COLO668 (cell line): ENCODE data around the gene PHOX2B.
A peak's percentile ranks its signal among the peaks of the same experiment; 100 is the strongest.
"Not testable (repeated sequence)": the region's sequence is repeated elsewhere in the genome, so short reads cannot be mapped to it uniquely, and the experiment has no call there.

Experiments
- DNase-seq: peaks from one replicate; lab custom pipeline; 2025; ENCODE audit not compliant: unreplicated experiment; lab: John Stamatoyannopoulos, UW

Gene PHOX2B

DNA sequence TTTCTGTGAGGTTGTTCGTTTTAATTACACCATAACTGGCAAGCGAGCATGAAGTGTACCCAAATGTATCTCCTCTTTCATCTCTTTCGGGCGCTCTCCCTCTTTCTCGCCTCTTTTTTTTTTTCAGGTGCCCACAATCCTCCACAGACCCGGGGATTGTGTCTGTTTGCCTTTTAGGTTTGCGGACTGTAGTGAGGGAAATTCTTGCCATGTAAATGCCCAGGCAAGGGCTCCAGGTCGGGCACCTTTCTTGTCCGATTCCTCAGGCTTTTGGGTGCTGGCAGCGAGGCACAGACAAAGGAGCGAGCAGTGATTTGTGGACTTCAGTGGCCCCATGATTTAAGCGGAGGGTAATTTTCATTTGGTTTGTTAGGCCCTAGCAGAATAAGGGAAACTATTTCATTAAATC, 1.1 kb upstream of the PHOX2B start:
- DNase-seq, result no peak

DNA sequence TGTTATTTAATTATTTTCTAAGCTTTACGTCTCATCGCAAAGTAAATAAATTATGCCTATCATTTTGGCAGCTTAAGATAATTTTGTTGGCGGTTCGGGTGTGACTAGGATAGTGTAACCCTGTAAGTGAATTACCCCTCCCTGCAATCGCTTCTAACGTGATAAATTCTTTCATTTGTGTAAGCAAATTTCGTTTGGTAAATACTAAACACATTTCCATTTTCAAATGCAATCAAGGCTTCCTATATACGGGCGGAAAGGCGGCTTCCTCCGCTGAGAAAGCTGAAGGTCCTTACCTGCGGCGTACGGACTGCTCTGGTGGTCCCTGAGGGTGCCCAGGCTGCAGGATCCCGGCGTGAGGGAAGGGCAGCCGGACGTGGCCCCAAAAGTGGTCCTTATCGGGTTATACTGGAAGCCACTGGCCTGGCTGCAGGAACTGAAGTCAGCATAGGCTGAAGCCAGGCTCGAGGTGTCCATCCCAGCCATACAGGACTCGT, 403 bp downstream of the PHOX2B start:
- DNase-seq, result no peak

DNA sequence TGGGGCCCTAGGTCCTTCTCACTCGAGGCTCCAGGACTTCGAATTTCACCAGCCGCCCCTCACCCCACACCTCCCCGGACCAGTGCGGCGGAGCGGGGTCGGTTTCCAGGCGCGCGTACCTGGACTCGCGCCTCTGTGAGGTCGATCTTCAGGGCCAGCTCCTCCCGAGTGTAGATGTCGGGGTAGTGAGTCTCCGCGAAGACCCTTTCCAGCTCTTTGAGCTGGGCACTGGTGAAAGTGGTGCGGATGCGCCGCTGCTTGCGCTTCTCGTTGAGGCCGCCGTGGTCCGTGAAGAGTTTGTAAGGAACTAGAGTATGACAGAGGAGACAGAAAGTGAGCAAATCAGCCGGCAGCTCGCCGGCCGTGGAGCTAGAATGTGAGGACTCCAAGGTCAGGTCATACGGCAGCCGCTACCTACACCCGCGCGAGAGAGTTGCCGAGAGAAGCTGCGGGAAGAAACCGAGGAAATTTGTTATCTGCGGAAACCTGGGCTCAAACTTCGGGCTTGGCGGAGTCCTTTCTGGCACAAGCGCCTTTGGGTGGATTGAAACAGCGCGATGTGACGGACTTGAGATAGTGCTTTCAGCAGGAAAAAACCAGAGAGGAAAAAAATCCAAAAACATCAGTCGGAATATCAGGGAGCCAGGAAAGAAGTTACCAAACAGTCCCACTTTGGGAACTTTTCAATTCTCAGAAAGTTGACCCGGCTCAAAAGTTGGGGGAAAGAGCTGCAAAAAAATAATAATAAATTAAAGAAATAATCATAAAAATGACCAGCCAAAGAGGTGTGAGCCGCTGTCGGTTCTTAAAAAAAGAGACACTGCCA, 1.1 kb downstream of the PHOX2B start:
- DNase-seq, result no peak

DNA sequence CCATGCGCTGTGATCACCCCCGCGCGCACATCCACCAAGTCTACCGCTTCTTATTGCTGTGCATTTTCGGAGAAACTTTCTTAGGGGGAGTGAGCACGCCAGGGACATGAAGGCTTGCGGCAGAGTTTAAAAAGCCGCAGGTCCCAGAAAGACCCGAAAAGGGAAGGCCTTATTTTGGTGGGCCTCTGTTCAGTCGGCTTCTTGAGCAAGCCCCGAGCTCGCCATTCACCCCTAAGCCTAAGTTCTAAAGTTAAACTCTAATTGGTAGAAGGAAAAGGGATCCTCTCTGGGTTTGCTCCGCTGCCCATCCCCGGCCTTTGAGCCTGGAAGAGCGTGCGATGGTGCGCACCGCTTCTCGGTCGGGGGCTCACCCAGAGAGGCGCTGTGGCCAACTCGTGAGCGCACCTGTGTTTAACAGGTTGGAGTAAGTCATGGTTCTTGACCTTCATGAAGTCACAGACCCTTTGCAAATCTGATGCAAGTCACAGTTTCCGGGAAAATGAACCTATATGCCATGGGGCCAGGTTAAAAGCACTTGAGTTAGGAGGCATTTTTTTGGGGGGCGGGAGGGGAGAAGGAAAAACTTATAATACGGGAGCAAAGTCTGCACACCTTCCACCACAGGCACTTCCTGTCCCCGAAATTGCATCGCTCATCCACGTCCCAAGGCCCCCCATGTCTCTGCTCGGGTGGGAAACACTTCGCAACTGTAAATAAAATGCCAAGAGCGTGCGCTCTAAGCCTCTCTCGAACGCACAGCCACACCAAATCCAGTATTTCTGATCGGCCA, 1.9 kb downstream of the PHOX2B start:
- no peak for DNase-seq

DNA sequence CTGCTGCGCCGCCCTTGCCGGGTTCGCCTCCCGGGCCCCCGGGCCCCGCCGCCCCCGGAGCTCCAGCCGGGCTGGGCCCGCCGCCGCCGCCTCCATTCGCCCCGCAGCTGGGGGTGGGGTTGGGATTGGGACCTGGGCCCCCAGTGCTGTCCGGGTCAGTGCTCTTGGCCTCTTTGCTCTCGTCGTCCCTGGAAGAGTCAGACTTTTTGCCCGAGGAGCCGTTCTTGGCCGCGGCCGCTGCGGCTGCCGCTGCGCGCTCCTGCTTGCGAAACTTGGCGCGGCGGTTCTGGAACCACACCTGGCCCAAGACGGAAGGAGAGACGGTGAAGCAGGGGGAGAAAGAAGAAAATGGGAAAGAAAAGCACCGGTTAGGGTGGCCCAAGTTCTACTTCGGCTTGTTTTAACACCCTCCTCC, 2.5 kb downstream of the PHOX2B start:
- peak; percentile 45 for DNase-seq

DNA sequence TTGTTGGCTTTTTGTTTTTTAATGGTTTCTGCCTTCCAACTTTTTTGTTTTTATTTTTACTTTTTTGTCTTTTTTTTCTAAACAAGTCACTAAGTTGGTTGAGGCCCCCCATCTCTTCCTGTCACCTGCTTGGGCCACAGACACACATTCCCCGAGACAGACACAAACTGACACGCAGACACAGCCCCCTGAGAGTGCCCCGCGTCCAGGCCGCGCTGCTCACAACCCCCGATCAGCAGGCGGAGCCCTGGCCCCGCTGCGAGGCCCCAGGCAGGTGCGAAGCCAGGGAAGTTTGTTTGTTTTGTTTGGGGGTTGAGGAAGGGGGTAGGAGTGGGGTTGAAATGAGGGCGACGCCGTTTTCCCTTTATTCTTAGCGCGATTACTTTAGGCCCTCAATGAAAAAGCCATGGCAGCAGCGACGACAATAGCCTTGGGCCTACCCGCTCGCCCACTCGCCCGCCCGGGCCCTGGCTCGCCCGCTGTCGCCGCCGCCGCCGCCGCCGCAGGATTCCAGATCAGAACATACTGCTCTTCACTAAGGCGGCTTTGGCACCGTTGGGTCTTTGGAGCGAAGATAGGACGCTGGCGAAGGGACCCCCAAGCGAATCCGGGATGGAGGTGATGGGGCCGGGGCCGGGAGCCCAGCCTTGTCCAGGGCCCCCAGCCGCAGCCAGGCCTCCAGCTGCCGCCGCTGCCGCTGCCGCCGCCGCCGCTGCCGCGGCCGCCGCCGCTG, 3.1 kb downstream of the PHOX2B start:
- DNase-seq, result peak; percentile 48

DNA sequence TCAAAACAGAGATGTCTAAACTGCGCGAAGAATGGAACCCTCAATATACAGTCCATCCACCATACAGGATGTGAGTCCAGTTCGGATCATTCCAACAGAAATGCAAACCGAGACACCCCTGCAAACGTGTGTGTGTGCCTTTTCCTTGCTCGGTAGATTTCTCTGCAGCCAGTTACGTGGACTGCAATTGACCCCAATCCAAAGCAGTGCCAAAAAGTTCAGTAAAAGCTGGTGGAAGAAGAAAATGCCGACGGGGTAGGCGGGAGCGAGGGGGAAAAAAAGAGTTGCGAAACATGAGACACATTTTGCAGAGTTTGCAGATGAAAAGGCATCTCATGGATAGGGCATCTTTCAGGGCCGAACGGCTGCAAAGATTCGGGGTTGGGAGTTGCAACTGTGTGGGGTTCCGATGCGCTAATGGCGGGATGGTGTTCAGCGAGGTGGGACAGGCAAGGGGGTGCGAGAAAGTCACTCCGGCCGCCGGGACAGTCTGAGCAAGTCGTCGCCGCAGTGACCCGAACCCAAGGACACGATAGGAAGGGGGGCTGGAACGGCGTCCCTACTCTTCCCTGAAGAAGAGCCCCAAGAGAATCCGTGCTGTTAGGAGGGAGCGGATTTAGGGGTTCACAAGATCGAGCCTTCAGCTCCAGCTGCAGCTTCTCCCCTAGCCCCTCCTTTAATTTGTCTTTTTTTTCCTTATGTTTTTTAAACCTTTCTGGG, 3.8 kb downstream of the PHOX2B start:
- DNase-seq, result no peak

DNA sequence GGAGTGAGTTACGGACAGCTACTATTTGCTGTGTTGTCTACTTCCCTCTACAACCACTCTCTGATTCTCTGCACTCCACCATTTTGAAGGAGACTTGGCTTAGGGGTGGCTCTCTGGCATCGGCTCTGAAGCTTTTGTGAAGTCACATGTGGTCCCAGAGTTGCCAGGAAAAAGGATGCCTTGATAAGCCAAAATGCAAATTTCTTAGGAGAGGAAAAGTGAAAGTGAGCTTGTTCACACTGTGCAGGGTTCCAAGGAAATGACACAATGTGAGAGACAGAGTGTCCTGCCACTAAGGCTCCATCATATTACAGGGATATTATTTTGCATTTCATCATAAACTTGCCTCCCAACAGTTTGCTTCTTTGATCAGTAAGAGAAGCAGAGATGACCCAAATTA, 7.2 kb downstream of the PHOX2B start:
- no peak for DNase-seq

DNA sequence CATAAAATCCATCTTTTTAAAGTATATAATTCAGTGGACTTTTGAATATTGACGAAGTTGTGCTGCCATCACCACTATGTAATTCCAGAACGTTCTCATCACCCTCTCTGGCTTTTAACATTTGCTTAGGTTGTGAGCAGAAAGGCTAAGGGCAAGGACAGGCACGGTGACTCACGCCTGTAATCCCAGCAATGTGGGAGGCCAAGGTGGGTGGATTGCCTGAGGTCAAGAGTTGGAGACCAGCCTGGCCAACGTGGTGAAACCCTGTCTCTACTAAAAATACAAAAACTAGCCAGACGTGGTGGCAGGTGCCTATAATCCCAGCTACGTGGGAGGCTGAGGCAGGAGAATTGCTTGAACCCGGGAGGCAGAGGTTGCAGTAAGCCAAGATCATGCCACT, 11.0 kb downstream of the PHOX2B start:
- not testable (repeated sequence) for DNase-seq

DNA sequence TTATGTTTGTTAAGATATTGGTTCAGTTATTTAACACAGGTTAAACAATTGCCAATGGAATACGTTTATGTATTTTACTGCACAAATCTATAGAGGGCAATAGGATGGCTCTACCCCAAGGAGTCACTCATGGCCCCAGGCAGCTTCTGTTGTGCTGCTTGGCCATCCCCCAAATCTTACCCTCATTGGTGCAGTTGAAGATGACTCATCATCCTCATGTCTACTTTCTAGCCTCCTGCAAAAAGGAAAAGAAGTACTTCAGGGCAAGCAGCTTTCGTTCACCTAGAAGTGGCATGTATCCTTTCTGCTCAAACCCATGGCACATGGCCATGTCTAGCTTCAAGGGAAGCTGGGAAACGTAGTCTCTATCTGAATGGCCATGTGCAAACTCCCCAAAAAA, 14.2 kb downstream of the PHOX2B start:
- DNase-seq, result no peak

DNA sequence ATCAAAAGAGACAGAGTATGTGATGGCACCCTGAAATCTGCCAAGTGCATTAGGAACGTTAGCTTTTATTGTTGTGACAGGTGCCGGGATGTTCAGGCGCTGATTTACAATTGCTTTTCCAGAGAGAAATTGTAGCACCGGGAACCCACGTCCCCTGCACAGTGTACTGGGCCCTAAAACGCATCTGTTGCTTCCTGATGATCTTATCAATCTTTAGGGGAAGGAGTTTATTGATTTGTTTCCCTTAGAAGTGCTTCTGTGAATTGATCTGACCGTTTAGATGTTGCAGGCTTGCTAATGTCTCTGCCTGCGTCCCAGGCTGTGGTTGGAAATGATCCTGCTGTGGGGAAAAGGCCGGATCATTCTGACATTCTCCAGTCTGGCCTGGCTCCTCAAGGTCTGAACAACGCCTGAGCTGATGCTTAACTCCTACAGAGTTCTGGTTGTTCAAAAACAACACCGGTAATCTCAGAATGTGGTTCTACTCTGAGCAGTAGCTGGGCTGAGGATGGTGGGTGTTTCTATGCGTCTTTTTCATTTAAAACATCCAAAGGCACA, 16.9 kb downstream of the PHOX2B start:
- DNase-seq, result no peak

DNA sequence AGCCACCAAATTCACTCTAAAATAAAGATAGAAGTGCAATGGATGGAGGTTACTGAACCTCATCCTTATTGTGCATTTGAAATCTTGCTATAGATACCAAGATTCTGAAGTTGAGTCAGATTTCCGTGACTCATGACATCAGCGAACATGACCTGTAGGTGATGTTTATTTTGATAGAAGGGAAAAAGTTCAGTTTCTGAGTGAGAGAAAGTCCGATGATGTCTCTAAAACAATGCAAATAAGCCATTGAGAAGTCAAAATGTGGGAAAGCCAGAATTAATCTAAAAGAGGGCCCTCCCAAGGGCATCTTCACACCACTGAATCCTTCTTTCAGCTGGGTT, 20.0 kb downstream of the PHOX2B start:
- DNase-seq, result no peak

DNA sequence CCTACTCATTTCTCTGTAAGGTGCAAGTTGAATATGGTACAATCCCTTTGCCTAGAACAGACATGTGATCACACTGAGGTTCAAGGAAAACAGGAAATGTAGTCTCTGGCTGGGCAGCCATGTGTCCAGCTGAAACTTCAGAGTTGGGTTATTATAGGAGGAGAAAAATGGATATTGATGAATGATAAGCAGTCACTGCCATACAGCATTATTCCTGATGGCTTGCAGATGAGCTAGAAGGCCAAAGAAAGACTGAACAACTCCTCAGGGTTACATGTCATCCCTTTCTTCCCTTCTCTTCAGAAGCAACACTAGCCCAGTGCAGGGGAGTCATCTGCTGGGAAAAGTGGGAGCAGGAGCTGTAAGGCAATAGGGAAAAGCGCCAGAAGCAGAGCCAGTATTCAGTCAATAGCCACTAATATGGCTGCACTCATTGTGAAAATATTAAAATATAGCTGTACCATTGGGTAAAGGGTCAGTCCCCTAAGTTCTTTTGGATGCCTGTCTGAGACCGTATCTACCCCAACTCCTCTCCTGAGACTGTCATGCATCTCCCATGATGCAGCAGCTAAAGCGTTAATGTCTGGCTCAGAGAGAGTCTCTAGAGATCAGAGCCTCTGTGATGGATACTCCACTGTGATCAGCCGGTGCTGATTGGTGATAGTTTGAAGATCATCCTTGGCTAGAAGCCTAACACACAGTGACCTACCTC, 20.5 kb downstream of the PHOX2B start:
- DNase-seq, result no peak

DNA sequence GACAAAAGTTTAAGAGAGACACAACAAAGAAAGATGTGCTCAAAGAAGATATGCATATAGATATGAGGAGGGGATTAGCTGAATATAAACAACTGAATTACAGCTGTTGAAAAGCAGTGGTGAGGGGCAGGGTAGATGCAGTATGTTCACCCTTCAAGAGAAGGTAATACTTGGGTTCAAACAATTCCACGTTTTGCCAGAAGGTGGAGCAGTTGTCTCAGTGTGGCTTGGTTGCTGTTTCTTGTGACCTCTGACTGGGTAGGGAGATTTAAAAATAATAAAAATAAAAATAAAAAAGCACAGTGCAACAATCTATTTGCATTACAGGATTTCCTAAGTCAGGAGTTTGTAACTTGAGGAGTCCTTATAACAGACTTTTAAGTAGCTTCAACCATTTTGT, 23.3 kb downstream of the PHOX2B start:
- no peak for DNase-seq

DNA sequence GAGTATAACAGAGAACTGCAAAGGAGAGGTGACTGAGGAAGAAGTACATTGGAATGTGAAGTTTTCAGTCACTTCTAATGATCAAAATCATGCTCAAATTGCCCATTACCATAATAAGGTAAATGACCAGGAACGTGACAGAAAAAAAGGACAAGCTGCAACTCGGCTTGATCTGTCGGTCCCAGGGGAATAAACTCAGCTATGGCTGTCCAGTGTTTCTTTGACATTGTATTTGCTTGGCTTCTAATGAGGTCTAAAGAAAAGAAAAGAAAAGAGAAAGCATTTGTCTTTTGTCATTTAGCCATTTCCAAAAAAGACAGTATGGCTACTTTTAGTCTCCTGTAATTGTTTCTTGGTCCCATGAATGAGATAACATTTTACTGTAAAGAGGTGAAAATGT, 25.2 kb downstream of the PHOX2B start:
- DNase-seq, result no peak

DNA sequence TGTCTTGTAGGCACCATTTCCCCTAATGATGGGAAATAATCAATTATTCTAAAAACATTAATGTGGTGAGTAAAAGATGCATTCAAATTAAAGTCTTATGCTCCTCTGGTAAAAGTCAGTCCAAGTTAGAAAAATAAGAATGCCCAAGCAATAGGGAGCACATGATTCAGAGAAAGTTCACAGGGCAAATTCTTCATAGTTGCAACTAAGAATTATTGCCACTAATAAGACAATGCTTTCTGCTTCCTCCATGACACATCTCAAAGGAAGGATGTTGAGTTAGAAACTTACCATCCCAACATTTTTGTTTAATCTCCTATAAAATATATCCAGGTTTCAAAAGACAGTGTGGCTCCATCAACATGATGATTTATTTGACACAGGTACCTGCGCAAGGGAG, 26.3 kb downstream of the PHOX2B start:
- DNase-seq, result no peak

DNA sequence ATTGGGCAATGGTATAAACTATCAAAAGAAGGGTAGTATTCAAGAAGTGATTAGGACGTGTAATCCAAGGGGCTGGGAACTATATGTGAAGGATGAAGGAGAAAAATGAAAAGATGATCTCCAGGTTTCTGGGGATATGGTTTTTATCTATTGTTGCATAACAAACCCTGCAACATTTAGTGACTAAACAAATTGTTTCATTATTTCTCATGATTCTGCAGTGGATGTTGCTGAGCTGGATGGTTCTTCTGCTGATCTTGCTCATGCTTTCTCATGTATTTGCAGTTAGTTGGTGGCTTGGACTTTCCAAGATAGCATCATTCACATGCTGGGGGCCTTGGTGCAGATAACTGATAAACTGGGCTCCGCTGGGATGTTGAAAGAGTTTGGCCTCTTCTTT, 29.1 kb downstream of the PHOX2B start:
- no peak for DNase-seq

DNA sequence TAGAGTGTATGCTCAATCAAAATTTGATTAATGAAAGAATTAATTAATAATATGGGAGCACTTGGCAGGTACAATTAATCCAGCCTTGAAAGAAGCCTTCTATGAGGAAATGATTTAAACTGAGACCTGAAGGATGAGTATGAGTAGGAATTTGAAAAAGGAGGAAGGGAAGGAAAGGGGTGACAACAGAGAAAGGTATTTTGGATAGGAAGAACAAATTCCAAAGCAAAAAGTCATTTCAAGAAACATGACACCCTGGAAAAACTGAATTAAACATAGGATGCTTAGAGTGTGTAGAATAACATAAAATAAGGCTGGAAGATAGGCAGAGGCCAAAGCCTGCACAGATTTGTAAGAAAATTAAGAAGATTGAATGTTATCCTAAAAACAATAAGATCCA, 29.6 kb downstream of the PHOX2B start:
- DNase-seq, result no peak

DNA sequence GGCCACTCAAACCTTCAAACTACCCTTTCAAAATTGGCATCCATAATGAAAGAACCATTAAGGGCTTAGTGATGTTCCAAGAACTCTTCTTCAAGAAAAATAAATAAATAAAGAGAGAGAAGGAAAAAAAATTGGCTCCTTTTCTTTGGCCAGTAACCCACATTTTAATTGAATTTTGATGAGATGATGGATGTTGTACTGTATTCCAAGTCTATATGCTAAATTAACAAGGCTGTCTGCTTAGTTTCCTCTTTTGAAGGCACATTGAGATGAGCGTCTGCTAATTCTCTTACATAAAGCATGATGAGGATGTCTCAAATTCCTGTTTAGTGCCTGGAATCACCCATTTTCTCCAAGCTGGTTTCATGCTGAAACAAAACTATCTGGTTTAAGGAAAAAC, 33.4 kb downstream of the PHOX2B start:
- DNase-seq, result no peak

DNA sequence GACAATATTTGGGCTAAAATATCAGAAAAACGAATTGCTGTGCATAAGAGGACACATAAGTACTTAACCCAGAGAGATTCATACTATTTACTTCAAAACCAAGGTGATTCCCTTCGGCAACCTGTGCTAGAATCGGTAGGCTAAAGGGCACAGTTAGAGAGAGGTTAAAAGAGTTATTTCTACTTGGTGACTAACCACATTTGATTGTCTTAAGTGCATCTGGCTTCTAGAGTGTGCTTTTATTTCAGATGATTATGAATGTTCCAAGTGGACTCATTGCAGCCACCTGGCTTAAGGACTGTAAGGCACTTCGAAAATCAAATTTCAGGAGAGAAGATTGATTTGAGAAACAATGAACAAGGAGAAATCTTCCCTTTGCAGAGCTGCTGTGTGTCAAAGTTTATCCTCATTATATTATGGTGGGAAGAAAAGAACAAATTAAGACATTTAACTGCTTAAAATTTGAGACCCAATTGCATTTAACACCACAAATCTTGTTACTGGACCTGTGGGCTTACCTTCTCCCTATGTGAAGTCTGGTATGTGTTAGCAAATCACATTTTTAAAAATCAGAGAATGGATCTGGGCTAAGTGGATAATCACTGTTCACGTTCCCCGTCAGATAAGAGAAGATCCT, 34.0 kb downstream of the PHOX2B start:
- no peak for DNase-seq
